IPS-18c (cell line): Measurements from ENCODE around the gene PLXNA1.

Experiments
- H3K4me3 ChIP-seq: 2 replicates; pipeline ENCODE4 v1.7.0; 2013; ENCODE audit warnings: low read depth, mild to moderate bottlenecking, low read length, moderate library complexity; ENCODE audit not compliant: insufficient read depth
- H3K9me3 ChIP-seq: one replicate; pipeline ENCODE4 v1.6.1; 2013; ENCODE audit warnings: mild to moderate bottlenecking, low read length, moderate library complexity; ENCODE audit not compliant: control insufficient read depth, insufficient read depth

Gene PLXNA1

DNA sequence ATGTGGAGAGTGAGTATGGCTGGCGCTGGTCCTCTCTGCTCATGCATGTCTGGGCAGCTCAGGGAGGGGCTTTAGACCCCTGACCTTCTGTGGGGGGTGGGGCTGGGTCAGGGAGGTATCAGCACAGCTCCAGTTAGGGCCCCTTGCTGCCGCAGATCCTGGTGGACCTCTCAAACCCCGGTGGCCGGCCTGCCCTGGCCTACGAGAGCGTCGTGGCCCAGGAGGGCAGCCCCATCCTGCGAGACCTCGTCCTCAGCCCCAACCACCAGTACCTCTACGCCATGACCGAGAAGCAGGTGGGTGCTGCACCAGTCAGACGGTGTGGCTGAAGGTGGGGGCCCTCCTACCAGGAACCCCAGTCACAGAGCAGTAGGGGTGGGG lies 20.2 kb downstream of the PLXNA1 start:
- Histone ChIP-seq H3K4me3 (no peak overlapping the region), H3K9me3 (no peaks in the 10 kb centered on the region)

DNA sequence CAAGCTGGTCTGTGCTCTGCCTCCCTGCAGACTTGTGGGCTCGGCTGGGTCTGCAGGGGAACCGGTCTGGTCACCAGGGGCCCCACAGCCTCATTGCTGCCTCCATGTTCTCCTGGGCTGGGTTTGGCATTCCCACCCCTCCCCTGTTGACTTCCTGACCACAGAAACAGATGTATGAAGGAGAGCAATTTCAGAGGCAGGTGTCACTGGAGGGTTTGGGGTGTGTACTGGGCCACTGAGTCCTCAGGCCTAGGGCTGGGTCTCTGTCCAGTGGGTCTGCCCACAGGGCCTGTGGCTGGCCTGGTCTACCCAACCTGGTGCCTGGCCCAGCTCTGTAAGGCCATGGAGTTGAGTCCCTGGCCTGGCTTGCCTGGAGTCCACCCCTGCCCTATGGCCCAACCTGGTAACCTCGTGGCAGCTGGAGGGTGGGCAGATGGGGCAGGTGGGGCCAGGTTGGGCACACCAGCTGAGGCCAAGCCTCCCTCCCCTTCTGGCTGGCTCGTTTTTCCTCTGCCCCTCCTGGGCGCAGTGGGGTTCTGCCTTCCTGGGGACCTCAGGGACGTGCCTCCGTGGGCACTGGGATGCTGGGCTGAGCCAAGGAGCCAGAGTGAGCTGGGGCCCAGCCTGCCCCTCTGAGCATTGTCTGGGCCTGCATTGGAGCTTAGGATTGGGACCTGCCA lies 20.8 kb downstream of the PLXNA1 start:
- Histone ChIP-seq H3K9me3 (no peaks in the 10 kb centered on the region), H3K4me3 (no peak overlapping the region)

DNA sequence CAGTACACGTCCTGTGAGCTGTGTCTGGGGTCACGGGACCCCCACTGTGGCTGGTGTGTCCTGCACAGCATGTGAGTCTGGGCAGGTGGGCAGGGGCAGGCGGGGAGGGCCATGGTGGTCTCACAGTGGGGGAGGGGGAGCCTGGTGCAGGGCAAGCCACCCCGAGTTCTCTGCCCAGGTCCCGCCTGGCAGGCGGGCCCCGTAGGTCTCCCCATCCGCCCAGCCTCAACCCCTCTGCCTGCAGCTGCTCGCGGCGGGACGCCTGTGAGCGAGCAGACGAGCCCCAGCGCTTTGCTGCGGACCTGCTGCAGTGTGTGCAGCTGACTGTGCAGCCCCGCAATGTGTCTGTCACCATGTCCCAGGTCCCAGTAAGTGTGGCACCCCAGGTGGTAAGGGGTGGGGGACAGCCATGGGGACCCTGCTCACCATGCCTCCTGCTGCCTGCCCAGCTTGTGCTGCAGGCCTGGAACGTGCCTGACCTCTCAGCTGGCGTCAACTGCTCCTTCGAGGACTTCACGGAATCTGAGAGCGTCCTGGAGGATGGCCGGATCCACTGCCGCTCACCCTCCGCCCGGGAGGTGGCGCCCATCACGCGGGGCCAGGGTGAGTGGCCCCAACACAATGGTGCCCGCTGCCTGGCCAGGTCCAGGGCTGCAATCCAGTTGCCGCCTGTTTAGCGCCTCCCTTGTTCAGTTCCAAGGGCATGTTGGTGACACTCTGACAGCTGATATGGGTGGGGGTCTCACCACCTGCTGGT lies 21.9 kb downstream of the PLXNA1 start:
- Histone ChIP-seq H3K9me3 (no peaks in the 10 kb centered on the region), H3K4me3 (no peak overlapping the region)

DNA sequence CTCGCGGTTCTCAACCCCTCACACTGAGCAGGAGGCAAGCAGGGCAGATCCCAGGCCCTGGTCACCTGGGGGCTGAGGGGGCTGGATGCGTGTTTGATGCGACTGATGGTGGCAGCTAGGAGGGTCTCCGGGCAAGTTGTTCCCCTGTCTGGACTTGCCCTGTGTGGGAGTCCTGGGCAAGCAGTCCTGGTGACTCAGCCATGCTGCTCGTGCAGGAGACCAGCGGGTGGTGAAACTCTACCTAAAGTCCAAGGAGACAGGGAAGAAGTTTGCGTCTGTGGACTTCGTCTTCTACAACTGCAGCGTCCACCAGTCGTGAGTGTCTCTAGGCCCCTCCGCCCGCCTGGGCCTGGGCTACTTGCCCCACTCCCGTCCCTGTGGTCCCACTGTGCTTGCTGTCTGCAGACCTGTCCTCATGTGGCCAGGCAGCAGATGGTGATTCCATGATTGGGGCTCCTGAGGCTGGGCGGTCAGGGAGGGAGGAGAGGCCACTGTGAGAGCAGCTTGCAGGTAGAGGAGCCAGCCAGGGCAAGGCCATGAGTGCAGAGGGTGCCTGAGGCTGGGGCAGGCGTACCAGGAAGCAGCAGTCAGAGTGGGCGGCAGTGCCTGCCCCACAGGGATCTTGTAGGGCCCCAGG lies 23.1 kb downstream of the PLXNA1 start:
- Histone ChIP-seq H3K4me3 (no peak overlapping the region), H3K9me3 (no peaks in the 10 kb centered on the region)

DNA sequence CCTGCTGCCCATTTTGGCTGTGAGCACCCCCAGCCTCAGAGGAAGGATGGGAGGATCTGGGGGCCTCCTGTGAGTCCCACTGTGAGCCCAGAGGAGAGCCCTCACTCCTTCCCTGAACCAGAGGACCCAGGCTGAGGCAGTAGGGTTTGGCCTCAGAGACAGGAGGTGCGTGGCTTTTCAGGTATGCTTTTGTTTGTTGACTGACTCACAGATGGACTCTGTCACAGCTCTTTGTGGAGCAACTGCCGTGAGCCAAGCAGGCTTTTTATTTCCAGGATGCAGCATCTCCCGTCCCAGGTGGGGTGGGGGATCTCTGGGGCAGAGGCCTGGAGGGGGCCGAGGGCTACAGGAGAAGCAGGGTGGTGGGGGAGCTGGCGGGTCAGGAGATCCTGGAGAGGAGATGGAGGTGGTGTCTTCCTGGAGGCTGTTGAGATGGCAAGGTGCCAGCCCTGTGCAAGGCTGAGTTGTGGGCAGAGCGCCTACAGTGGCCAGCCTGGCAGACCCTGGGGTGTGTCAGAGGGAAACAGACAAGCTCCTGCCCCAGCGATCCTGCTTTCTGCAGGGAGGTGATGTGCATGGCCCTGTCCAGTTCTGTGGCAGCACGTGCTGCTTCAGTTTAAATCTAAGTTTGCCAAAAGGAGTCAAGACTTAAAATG lies 24.0 kb downstream of the PLXNA1 start:
- Histone ChIP-seq H3K9me3 (no peaks in the 10 kb centered on the region), H3K4me3 (no peak overlapping the region)

DNA sequence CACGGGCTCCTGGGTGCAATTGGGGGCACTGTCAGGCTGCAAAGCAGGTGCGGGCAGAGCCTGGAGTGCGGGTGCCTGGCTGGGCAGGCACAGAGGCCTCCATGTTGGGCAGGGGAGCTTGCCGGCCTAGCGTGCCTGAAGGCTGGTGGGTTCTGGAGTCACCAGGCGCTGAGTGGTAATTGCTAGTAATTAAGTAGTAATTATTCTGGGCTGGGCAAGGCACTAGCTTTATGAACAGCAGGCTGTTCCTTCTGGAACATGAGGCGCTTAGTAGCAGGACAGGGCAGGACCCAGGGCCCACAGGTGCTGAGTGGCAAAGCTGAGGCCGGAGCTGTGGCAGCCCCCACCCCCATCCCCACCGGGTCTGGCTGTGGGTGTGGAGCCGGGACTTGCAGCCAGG lies 25.3 kb downstream of the PLXNA1 start:
- no peak overlapping the region for H3K4me3 ChIP-seq

DNA sequence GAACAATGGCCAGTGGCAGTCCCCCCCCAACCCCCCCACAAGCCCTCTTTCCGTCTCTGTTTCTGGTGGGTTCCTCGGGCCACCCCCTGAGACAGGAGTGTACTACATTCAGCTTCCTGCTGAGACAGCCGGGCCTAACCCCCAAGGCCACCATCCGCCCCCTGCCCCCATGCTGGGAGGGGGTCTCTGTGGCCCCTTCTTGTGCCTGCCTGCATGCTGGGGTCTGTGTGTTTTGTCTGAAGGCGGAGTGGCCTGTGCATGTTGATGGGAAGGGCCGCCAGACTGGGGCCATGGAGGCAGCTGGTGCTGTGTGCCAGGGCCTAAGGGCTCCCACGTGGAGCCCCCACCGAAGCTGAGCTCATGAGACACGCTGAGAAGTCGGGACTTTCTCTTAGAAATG lies 26.6 kb downstream of the PLXNA1 start:
- no peak overlapping the region for H3K4me3 ChIP-seq

More for the DNA sequence above, 25.3 kb downstream of the PLXNA1 start:
- no peaks in the 10 kb centered on the region for H3K9me3 ChIP-seq

DNA sequence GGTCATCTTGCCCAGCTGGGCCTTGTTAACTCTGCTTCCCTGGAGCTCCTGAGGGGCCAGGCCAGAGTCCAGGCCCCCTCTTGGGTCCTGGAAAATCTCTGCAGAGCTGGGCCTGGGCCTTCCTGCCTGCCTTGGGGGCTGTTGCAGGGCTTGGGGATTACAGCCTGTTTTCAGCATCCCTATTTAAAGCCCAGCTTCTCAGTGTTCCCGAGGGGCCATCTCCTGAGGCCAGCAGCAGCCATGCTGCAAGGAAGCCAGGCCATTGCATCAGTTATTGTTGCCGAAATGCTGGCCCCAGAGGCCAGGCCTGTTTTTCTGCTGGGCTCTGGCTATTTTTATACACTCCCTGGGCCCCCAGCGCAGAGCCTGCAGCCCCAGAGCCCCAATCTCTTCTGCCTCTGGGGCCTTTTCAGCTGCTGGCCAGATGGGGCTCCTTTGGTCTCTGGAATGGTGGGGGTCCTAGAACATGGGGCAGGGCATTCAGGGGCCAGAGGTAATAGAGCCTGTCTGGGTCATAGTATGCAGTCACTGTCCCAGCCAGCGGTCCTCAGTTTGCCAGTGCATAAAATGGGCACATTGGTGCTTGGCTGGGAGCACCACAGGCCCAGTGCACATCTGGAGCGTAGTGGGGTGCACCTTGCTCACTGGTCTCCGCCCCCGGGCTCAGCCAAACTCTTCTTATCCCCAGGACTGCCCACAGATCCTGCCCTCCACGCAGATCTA lies 28.5 kb downstream of the PLXNA1 start:
- H3K9me3 ChIP-seq: no peaks in the 10 kb centered on the region

More for the DNA sequence above, 26.6 kb downstream of the PLXNA1 start:
- H3K9me3 ChIP-seq: no peaks in the 10 kb centered on the region

DNA sequence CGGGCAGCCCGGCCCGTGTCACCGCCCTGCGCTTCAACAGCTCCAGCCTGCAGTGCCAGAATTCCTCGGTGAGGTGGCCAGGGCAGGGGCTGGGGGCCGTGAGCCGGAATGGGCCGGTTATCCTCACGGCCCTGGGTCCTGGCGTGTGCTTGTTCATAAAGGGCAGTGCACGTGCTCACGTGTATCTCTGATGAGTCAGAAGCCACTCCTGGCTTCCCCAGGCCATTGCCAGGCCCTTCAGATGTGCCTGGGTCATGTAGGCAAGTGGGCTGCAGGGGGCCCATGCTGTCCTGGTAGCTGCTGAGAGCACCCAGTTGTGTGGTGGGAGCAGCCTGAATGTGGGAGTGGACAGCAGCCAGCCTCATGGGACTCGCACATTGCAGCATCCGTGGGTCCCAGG lies 29.2 kb downstream of the PLXNA1 start:
- no peaks in the 10 kb centered on the region for H3K9me3 ChIP-seq
- no peak overlapping the region for H3K4me3 ChIP-seq

More for the DNA sequence above, 28.5 kb downstream of the PLXNA1 start:
- no peak overlapping the region for H3K4me3 ChIP-seq

DNA sequence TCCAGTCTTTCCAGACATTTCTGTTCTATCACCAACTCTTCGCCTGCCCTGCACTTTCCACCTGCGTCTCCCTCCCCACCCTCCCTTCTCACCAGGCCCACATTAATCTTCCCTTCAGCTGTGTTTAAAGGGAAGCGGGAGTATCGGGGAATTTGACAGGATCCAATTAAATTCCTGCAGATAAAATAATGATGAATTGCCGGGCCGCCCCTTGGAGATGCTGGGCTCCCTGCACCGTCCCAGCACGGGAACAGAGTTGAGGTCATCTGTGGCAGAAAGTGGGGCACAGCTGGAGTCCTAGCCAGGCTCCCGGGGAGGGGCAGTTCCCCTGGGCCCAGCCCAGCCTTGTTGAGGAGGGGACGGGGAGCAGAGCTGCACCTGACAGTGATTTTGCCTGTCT lies 30.3 kb downstream of the PLXNA1 start:
- Histone ChIP-seq H3K4me3 (no peak overlapping the region), H3K9me3 (no peaks in the 10 kb centered on the region)

DNA sequence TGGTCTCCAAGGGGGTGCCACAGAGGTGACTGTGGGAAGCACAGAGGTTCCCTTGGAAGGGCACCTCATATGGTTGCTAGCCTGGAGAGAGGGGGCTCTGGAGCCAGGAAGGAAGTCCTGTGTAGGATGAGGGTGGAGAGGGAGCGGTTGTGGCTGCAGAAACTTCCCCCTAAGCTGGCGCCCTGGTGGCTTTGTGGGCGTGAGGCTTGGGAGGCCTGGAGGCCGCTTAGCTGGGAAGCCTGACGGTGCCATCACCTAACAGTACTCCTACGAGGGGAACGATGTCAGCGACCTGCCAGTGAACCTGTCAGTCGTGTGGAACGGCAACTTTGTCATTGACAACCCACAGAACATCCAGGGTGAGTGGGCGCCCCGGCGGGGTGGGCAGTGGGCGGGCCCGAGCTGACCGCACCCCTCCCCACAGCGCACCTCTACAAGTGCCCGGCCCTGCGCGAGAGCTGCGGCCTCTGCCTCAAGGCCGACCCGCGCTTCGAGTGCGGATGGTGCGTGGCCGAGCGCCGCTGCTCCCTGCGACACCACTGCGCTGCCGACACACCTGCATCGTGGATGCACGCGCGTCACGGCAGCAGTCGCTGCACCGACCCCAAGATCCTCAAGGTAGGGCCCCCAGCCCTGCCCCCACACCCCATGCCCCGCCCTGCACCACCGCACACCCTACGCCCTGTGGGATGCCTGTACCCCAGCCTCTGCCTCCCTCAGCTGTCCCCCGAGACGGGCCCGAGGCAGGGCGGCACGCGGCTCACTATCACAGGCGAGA lies 31.0 kb downstream of the PLXNA1 start:
- no peaks in the 10 kb centered on the region for H3K9me3 ChIP-seq
- no peak overlapping the region for H3K4me3 ChIP-seq

DNA sequence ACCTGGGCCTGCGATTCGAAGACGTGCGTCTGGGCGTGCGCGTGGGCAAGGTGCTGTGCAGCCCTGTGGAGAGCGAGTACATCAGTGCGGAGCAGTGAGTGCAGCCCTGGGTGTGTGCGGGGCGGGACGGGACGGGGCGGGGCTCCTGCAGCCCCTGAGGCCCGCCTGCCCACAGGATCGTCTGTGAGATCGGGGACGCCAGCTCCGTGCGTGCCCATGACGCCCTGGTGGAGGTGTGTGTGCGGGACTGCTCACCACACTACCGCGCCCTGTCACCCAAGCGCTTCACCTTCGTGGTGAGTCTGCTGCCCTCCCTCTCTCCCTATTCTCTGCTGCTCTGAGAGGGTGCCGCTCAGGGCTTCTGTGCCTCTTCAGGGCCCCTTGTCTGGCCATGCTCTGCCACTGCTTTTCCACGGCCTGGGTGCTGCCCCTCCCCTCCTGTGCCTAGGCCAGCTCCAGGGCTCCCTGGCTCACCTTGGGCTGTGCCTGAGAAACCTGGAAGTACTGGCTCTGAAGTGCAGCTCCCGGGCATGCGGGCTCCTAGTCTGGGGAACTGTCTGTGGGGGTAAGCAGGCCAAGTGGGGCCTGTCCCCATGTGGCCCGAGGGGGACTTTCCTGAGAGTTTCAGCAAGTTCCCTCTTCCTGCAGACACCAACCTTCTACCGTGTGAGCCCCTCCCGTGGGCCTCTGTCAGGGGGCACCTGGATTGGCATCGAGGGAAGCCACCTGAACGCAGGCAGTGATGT lies 31.8 kb downstream of the PLXNA1 start:
- Histone ChIP-seq H3K9me3 (no peaks in the 10 kb centered on the region), H3K4me3 (no peak overlapping the region)

DNA sequence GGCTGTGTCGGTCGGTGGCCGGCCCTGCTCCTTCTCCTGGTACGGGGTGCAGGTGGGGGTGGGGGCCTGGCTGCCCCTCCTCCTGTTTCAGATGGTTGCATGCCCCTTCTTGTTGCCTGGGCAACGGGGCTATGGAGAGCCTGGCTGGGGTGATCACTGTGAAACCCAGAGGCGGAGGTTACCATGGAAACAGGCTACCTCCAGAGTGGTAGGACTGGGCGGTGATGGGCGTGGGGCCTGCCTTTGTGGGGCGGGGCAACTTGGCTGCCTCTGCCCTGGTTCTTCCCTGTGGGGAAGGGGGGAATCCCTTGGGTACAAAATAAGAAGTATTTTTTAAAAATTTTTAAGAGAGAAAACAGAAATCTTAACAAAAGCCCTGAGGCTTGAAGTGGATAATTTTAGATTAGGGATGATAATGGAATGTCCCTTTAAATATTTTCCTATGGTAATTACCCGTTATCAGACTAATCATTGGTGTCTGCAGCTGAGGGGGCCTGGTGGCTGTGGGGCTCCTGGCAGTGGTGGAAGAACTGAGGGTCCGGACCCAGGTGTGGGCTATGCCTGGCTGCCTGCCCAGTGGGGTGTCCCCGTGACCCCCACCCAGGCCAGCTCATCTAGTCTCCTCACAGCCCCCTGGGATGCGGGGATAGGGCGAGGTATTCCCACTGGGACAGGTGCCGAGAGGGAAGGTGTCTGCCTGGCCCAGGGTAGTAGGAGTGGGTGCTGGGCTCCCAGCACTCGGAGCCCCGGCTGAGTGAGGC lies 32.5 kb downstream of the PLXNA1 start:
- no peaks in the 10 kb centered on the region for H3K9me3 ChIP-seq
- H3K4me3 ChIP-seq: no peak overlapping the region

DNA sequence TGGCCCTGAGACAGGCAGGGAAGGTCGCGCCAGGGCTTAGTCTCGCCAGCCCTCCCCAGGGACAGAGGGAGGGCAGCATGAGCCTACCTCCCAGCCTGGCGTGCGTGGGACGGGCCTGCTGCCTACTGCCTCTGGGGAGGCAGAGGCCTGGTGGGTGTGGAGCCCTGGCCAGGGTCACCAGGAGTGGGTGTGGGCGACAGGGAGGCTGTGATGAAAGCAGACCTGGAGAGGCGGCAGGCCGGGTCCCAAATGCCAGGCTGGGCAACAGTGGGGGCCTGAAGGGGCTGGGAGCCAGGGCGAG lies 33.1 kb downstream of the PLXNA1 start:
- no peak overlapping the region for H3K4me3 ChIP-seq
- no peaks in the 10 kb centered on the region for H3K9me3 ChIP-seq

DNA sequence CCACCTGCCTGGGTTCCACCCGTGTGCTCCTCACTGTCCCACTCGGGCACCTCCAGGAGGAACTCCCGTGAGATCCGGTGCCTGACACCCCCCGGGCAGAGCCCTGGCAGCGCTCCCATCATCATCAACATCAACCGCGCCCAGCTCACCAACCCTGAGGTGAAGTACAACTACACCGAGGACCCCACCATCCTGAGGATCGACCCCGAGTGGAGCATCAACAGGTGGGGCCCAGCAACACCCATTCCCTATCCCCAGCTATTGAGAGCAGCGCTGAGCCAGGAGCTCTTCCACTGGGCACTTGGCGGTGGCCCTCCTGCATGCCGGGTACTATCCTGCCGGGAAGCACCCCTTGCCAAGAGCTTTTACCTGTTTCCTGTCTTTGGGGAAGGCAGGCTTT lies 33.5 kb downstream of the PLXNA1 start:
- H3K4me3 ChIP-seq: no peak overlapping the region
- no peaks in the 10 kb centered on the region for H3K9me3 ChIP-seq

DNA sequence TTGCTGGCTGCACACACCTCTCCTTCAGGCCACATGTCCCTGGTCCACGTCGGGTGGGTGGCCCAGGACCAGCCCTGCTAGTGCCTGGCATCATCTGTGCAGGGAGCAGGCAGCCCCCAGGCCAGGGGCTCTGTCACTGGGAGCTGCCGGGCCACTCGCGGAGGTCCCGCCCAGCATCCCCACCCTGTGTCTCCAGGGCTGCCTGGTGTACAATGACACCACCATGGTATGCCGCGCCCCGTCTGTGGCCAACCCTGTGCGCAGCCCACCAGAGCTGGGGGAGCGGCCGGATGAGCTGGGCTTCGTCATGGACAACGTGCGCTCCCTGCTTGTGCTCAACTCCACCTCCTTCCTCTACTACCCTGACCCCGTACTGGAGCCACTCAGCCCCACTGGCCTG lies 34.3 kb downstream of the PLXNA1 start:
- Histone ChIP-seq H3K4me3 (no peak overlapping the region), H3K9me3 (no peaks in the 10 kb centered on the region)
